ENCODE data around the gene INPP5D.

Gene INPP5D

GRCh38 chr2:233223059-233223894 is 163.1 kb downstream of the INPP5D start:
- H3K4me2 ChIP-seq (ENCODE audit: low read length), result peak overlapping the region; percentile 67
- H3K27ac ChIP-seq (ENCODE audit: low read length), result peak overlapping the region; percentile 51
- H3K79me2 ChIP-seq (ENCODE audit: low read length), result no peaks in the 10 kb centered on the region
- H3K36me3 ChIP-seq (replicated peaks; ENCODE audit: low read depth, low read length), result no peaks in the 10 kb centered on the region
- peak overlapping the region; percentile 48; the same call in 1 of the 2 replicates for H3K9ac ChIP-seq (ENCODE audit: low read length)
- 0 out of 2 replicates have a peak overlapping the region, but pooled peaks have one; percentile 65 for H2AFZ ChIP-seq (ENCODE audit: low read depth, low read length)
- TF ChIP-seq CTCF (IDR thresholded peaks at IDR 0.05; ENCODE audit: low read depth, low read length) (no peak), EZH2phosphoT487 (IDR thresholded peaks at IDR 0.05; ENCODE audit: low read depth) (no peak)
- peaks cover 15% of the 10 kb centered on the region for H3K4me1 ChIP-seq (ENCODE audit: low read length)
- no peaks in the 10 kb centered on the region for H3K9me3 ChIP-seq (ENCODE audit: insufficient read depth, low read length)
- H3K27me3 ChIP-seq (ENCODE audit: low read depth, low read length), result no peaks in the 10 kb centered on the region
- no peaks in the 10 kb centered on the region for H4K20me1 ChIP-seq (ENCODE audit: insufficient read depth, low read length)
- no peak overlapping the region for H3K4me3 ChIP-seq (ENCODE audit: low read length)

DNA sequence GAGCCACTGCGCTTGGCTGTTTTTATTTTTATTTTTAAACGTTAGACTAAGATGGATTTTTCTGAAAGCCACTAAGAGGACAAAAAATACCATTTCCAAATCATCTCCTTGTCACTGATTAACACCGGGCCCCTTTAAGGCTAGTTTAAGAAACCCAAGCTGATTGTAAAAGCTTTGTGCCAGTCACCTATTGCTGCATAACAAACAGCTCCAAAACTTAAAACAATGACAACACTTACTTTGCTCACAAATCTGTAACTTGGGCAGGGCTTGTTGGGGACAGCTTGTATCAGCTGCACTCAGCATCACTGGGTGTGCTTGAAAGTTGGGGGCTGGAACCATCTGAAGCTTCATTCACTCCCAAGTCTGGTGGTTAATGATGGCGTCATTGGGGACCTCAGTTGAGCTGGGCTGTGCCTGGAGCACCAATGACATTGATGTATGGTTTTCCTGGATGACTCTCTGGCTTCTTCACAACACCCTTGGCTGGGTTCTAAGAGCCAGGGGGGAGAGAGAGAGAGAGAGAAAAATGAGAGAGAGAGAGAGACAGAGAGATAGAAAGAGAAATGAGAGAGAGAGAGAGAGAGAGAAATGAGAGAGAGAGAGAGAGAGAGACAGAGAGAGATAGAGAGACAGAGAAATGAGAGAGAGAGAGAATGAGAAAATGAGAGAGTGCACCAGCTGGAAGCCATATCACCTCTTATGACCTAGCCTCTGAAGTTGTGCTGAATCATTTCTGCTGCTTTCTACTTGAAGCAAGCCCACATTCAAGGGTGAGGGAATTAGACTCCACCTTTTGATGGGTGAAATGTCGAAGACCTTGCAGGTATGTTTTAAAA is 165.3 kb downstream of the INPP5D start:
- H4K20me1 ChIP-seq (ENCODE audit: insufficient read depth, low read length), result no peaks in the 10 kb centered on the region
- TF ChIP-seq CTCF (IDR thresholded peaks at IDR 0.05; ENCODE audit: low read depth, low read length) (no peak), EZH2phosphoT487 (IDR thresholded peaks at IDR 0.05; ENCODE audit: low read depth) (no peak)
- H3K4me3 ChIP-seq (ENCODE audit: low read length), result no peak overlapping the region
- no peaks in the 10 kb centered on the region for H3K36me3 ChIP-seq (replicated peaks; ENCODE audit: low read depth, low read length)
- H3K27me3 ChIP-seq (ENCODE audit: low read depth, low read length), result no peaks in the 10 kb centered on the region
- no peak overlapping the region for H2AFZ ChIP-seq (ENCODE audit: low read depth, low read length)
- no peaks in the 10 kb centered on the region for H3K9me3 ChIP-seq (ENCODE audit: insufficient read depth, low read length)
- H3K27ac ChIP-seq (ENCODE audit: low read length), result no peak overlapping the region
- no peaks in the 10 kb centered on the region for H3K79me2 ChIP-seq (ENCODE audit: low read length)
- no peak overlapping the region for H3K9ac ChIP-seq (ENCODE audit: low read length)
- peaks cover 15% of the 10 kb centered on the region for H3K4me1 ChIP-seq (ENCODE audit: low read length)
- no peak overlapping the region for H3K4me2 ChIP-seq (ENCODE audit: low read length)

GRCh38 chr2:233226511-233227031 is 166.4 kb downstream of the INPP5D start:
- H3K4me1 ChIP-seq (ENCODE audit: low read length), result peaks cover 15% of the 10 kb centered on the region
- no peaks in the 10 kb centered on the region for H3K9me3 ChIP-seq (ENCODE audit: insufficient read depth, low read length)
- no peak for TF ChIP-seq CTCF (IDR thresholded peaks at IDR 0.05; ENCODE audit: low read depth, low read length)
- TF ChIP-seq EZH2phosphoT487 (IDR thresholded peaks at IDR 0.05; ENCODE audit: low read depth), result no peak
- H3K27ac ChIP-seq (ENCODE audit: low read length), result no peak overlapping the region
- no peak overlapping the region for H3K4me2 ChIP-seq (ENCODE audit: low read length)
- no peak overlapping the region for H3K9ac ChIP-seq (ENCODE audit: low read length)
- H3K36me3 ChIP-seq (replicated peaks; ENCODE audit: low read depth, low read length), result no peaks in the 10 kb centered on the region
- H4K20me1 ChIP-seq (ENCODE audit: insufficient read depth, low read length), result no peaks in the 10 kb centered on the region
- no peaks in the 10 kb centered on the region for H3K79me2 ChIP-seq (ENCODE audit: low read length)
- no peak overlapping the region for H2AFZ ChIP-seq (ENCODE audit: low read depth, low read length)
- no peak overlapping the region for H3K4me3 ChIP-seq (ENCODE audit: low read length)
- H3K27me3 ChIP-seq (ENCODE audit: low read depth, low read length), result no peaks in the 10 kb centered on the region

All from OCI-LY3 (cell line).